ENCODE results near the gene CCR7.

- TF ChIP-seq EZH2 (IDR thresholded peaks at IDR 0.05; ENCODE audit: borderline replicate concordance, low read length) (no peak), CTCF (conservative IDR thresholded peaks at IDR 0.05 in 1 of 2, IDR thresholded peaks at IDR 0.05 in 1 of 2; ENCODE audit: extremely low read depth in 1 of 2, insufficient read depth in 1 of 2, low read depth in 1 of 2, low read length in 2 of 2) (no peak)
These were observed 617 bp upstream of the CCR7 start for GRCh38 chr17:40565769-40566409.
